ENCODE measurements around the gene TUBGCP6.

TUBGCP6 gene

GRCh38 chr22:50244420-50245213, at the start of gene TUBGCP6:
TUBGCP6 (minus strand) TSS chr22:50245023; CDS start chr22:50244459, 564 bp downstream.
- DNase-seq (ENCODE audit: low read depth, low spot score): no peak

GRCh38 chr22:50294319-50294656, 49.5 kb upstream of the TUBGCP6 start:
- DNase-seq (ENCODE audit: low read depth, low spot score): no peak

- no peak for DNase-seq (ENCODE audit: low read depth, low spot score)
Measured at GRCh38 chr22:50293441-50294318, 48.9 kb upstream of the TUBGCP6 start.

- no peak for DNase-seq (ENCODE audit: low read depth, low spot score)
Measured at GRCh38 chr22:50292643-50293440, 48.0 kb upstream of the TUBGCP6 start.

GRCh38 chr22:50289942-50290630, 45.3 kb upstream of the TUBGCP6 start:
- no peak for DNase-seq (ENCODE audit: low read depth, low spot score)

- no peak for DNase-seq (ENCODE audit: low read depth, low spot score)
Measured at GRCh38 chr22:50289151-50289941, 44.5 kb upstream of the TUBGCP6 start.

GRCh38 chr22:50287731-50288130, 42.9 kb upstream of the TUBGCP6 start:
- no peak for DNase-seq (ENCODE audit: low read depth, low spot score)

- no peak for DNase-seq (ENCODE audit: low read depth, low spot score)
Measured at GRCh38 chr22:50286701-50287318, 42.0 kb upstream of the TUBGCP6 start.

GRCh38 chr22:50286275-50286674, 41.5 kb upstream of the TUBGCP6 start:
- no peak for DNase-seq (ENCODE audit: low read depth, low spot score)

- no peak for DNase-seq (ENCODE audit: low read depth, low spot score)
Measured at GRCh38 chr22:50285568-50286229, 40.9 kb upstream of the TUBGCP6 start.

GRCh38 chr22:50284479-50284878, 39.7 kb upstream of the TUBGCP6 start:
- DNase-seq (ENCODE audit: low read depth, low spot score): no peak

GRCh38 chr22:50283821-50284220, 39.0 kb upstream of the TUBGCP6 start:
- DNase-seq (ENCODE audit: low read depth, low spot score): no peak

- DNase-seq (ENCODE audit: low read depth, low spot score): no peak
Measured at GRCh38 chr22:50282361-50283155, 37.7 kb upstream of the TUBGCP6 start.

GRCh38 chr22:50281957-50282356, 37.1 kb upstream of the TUBGCP6 start:
- no peak for DNase-seq (ENCODE audit: low read depth, low spot score)

- no peak for DNase-seq (ENCODE audit: low read depth, low spot score)
Measured at GRCh38 chr22:50281384-50281760, 36.5 kb upstream of the TUBGCP6 start.

- DNase-seq (ENCODE audit: low read depth, low spot score): no peak
Measured at GRCh38 chr22:50280708-50281383, 36.0 kb upstream of the TUBGCP6 start.

- no peak for DNase-seq (ENCODE audit: low read depth, low spot score)
Measured at GRCh38 chr22:50280022-50280707, 35.3 kb upstream of the TUBGCP6 start.
